Trophoblast cell (in vitro differentiated cells and primary cell): ENCODE results near the gene SPOUT1.
A peak's percentile ranks its signal among the peaks of the same experiment; 100 is the strongest.
"Not testable (repeated sequence)": the region's sequence is repeated elsewhere in the genome, so short reads cannot be mapped to it uniquely, and the experiment has no call there.

Experiments
- DNase-seq, 2 donors: peaks; one replicate each; pipeline ENCODE4 v3.0.0-alpha.2; 2016
- H2AFZ ChIP-seq: 2 replicates; pipeline ENCODE4 v1.6.1; 2013; ENCODE audit warnings: low read length, moderate library complexity, mild to moderate bottlenecking; ENCODE audit not compliant: insufficient read depth, poor library complexity
- H2AK5ac ChIP-seq: 2 replicates; pipeline ENCODE4 v1.6.1; 2013; ENCODE audit warnings: mild to moderate bottlenecking, low read length
- H2BK120ac ChIP-seq: 2 replicates; pipeline ENCODE4 v1.6.1; 2013; ENCODE audit warnings: low read length, mild to moderate bottlenecking, moderate library complexity; ENCODE audit not compliant: insufficient read depth, poor library complexity
- H2BK12ac ChIP-seq: 2 replicates; pipeline ENCODE4 v1.6.1; 2013; ENCODE audit warnings: mild to moderate bottlenecking, low read length, moderate library complexity
- H2BK5ac ChIP-seq: 2 replicates; pipeline ENCODE4 v1.6.1; 2013; ENCODE audit warnings: low read length, low read depth, moderate library complexity, mild to moderate bottlenecking; ENCODE audit not compliant: poor library complexity
- H3K14ac ChIP-seq: 2 replicates; pipeline ENCODE4 v1.6.1; 2013; ENCODE audit warnings: mild to moderate bottlenecking, low read length
- H3K18ac ChIP-seq: 2 replicates; pipeline ENCODE4 v1.6.1; 2013; ENCODE audit warnings: mild to moderate bottlenecking, low read length
- H3K23ac ChIP-seq: 2 replicates; pipeline ENCODE4 v1.6.1; 2013; ENCODE audit warnings: low read length
- H3K27ac ChIP-seq: 2 replicates; pipeline ENCODE4 v1.5.1; 2013; ENCODE audit warnings: low read depth, mild to moderate bottlenecking, inconsistent platforms, low read length, moderate library complexity
- H3K27me3 ChIP-seq: 2 replicates; pipeline ENCODE4 v1.6.1; 2013; ENCODE audit warnings: inconsistent platforms, mild to moderate bottlenecking, low read length, moderate library complexity; ENCODE audit not compliant: insufficient read depth
- H3K36me3 ChIP-seq, 2 experiments: 1 replicate in 1 of 2; 2 replicates in 1 of 2; pipeline ENCODE4 v1.6.1; 2013; ENCODE audit warnings: low read length in 2 of 2, mild to moderate bottlenecking in 2 of 2, moderate library complexity in 1 of 2; ENCODE audit not compliant: insufficient read depth in 2 of 2, control insufficient read depth in 1 of 2
- H3K4ac ChIP-seq: 2 replicates; pipeline ENCODE4 v1.6.1; 2013; ENCODE audit warnings: low read depth, mild to moderate bottlenecking, low read length, moderate library complexity
- H3K4me1 ChIP-seq, 2 experiments: 1 replicate in 1 of 2; 2 replicates in 1 of 2; pipeline ENCODE4 v1.6.1; 2013; ENCODE audit warnings: low read length in 2 of 2, mild to moderate bottlenecking in 2 of 2, moderate library complexity in 1 of 2; ENCODE audit not compliant: insufficient read depth in 2 of 2, control insufficient read depth in 1 of 2
- H3K4me2 ChIP-seq: 2 replicates; pipeline ENCODE4 v1.6.1; 2013; ENCODE audit warnings: inconsistent platforms, mild to moderate bottlenecking, low read length, moderate library complexity
- H3K4me3 ChIP-seq: 2 replicates; pipeline ENCODE4 v1.5.1; 2013; ENCODE audit warnings: mild to moderate bottlenecking, low read depth, low read length, inconsistent platforms
- H3K79me1 ChIP-seq: one replicate; pipeline ENCODE4 v1.6.1; 2013; ENCODE audit warnings: low read length
- H3K79me2 ChIP-seq: 2 replicates; pipeline ENCODE4 v1.6.1; 2013; ENCODE audit warnings: low read length, mild to moderate bottlenecking; ENCODE audit not compliant: control insufficient read depth, insufficient read depth, poor library complexity
- H3K9ac ChIP-seq: 2 replicates; pipeline ENCODE4 v1.6.1; 2013; ENCODE audit warnings: mild to moderate bottlenecking, low read length
- H3K9me3 ChIP-seq: 2 replicates; pipeline ENCODE4 v1.6.1; 2013; ENCODE audit warnings: low read depth, mild to moderate bottlenecking, control low read depth, inconsistent platforms, low read length; ENCODE audit not compliant: insufficient read depth
- H4K12ac ChIP-seq: 2 replicates; pipeline ENCODE4 v1.6.1; 2013; ENCODE audit warnings: low read depth, mild to moderate bottlenecking, low read length, moderate library complexity
- H4K8ac ChIP-seq: 2 replicates; pipeline ENCODE4 v1.6.1; 2013; ENCODE audit warnings: low read depth, mild to moderate bottlenecking, low read length, moderate library complexity
- H4K91ac ChIP-seq: one replicate; pipeline ENCODE4 v1.6.1; 2013; ENCODE audit warnings: low read depth, mild to moderate bottlenecking, low read length, moderate library complexity
- WGBS: extraction: QIAGEN DNeasy Blood & Tissue Kit; methylation state at CpG from one replicate; pipeline ENCODE4 v1.1.7; 2013; ENCODE audit warnings: missing lambda C conversion rate; ENCODE audit not compliant: insufficient read length, insufficient coverage; ENCODE audit errors: extremely low coverage; 5-methylcytosine and 5-hydroxymethylcytosine counted together

The SPOUT1 gene

GRCh38 chr9:128851024-128851423 is 21.4 kb upstream of the SPOUT1 start:
- H3K27ac ChIP-seq, H4K12ac ChIP-seq, H3K23ac ChIP-seq, H3K9me3 ChIP-seq, H4K91ac ChIP-seq, DNase-seq, H2AFZ ChIP-seq, H3K14ac ChIP-seq, H2BK5ac ChIP-seq, H3K27me3 ChIP-seq, H3K4me3 ChIP-seq, H3K4ac ChIP-seq, H3K36me3 ChIP-seq, H4K8ac ChIP-seq, H3K4me1 ChIP-seq, H2BK120ac ChIP-seq, H2BK12ac ChIP-seq, H3K79me2 ChIP-seq, H3K4me2 ChIP-seq, H2AK5ac ChIP-seq, H3K79me1 ChIP-seq, H3K18ac ChIP-seq, H3K9ac ChIP-seq: not testable (repeated sequence)
- WGBS = no CpG with 5 or more reads among the region's 10 CpGs

GRCh38 chr9:128847803-128848202 is 18.2 kb upstream of the SPOUT1 start:
- no peak overlapping the region for H4K8ac ChIP-seq
- DNase-seq = no peak
- peaks cover 6% of the 10 kb centered on the region for H3K9me3 ChIP-seq
- H3K23ac ChIP-seq = no peak overlapping the region
- no peak overlapping the region for H2AFZ ChIP-seq
- no peaks in the 10 kb centered on the region for H3K27me3 ChIP-seq
- no peak overlapping the region for H4K12ac ChIP-seq
- no peak overlapping the region for H3K27ac ChIP-seq
- no peaks in the 10 kb centered on the region for H3K79me2 ChIP-seq
- no peak overlapping the region for H3K4me2 ChIP-seq
- H2BK5ac ChIP-seq = no peak overlapping the region
- H3K18ac ChIP-seq = no peak overlapping the region
- H2AK5ac ChIP-seq = no peak overlapping the region
- H3K9ac ChIP-seq = no peak overlapping the region
- peaks cover 0 to 2% of the 10 kb centered on the region in 2 experiments for H3K36me3 ChIP-seq
- no peak overlapping the region for H2BK120ac ChIP-seq
- H3K79me1 ChIP-seq = no peaks in the 10 kb centered on the region
- H4K91ac ChIP-seq = no peak overlapping the region
- H3K14ac ChIP-seq = no peak overlapping the region
- peaks cover 4 to 12% of the 10 kb centered on the region in 2 experiments for H3K4me1 ChIP-seq
- no peak overlapping the region for H2BK12ac ChIP-seq
- H3K4ac ChIP-seq = no peak overlapping the region
- H3K4me3 ChIP-seq = no peak overlapping the region
- no CpG with 5 or more reads among the region's 1 CpG for WGBS

GRCh38 chr9:128846680-128847030 is 17.1 kb upstream of the SPOUT1 start:
- H4K12ac ChIP-seq = no peak overlapping the region
- H3K14ac ChIP-seq = no peak overlapping the region
- no peak overlapping the region for H3K4ac ChIP-seq
- H3K36me3 ChIP-seq = peaks cover 0 to 5% of the 10 kb centered on the region in 2 experiments
- no peak overlapping the region for H2BK120ac ChIP-seq
- H3K9me3 ChIP-seq = peaks cover 6% of the 10 kb centered on the region
- H3K4me1 ChIP-seq = peaks cover 4 to 12% of the 10 kb centered on the region in 2 experiments
- H3K27me3 ChIP-seq = no peaks in the 10 kb centered on the region
- no peaks in the 10 kb centered on the region for H3K79me1 ChIP-seq
- H2AK5ac ChIP-seq = no peak overlapping the region
- no peak overlapping the region for H3K4me3 ChIP-seq
- H2AFZ ChIP-seq = no peak overlapping the region
- no peak overlapping the region for H2BK5ac ChIP-seq
- DNase-seq = no peak
- no peak overlapping the region for H3K27ac ChIP-seq
- H3K18ac ChIP-seq = peak overlapping the region; percentile 24
- no peak overlapping the region for H3K9ac ChIP-seq
- H3K79me2 ChIP-seq = no peaks in the 10 kb centered on the region
- H2BK12ac ChIP-seq = no peak overlapping the region
- H4K8ac ChIP-seq = no peak overlapping the region
- H3K4me2 ChIP-seq = no peak overlapping the region
- H3K23ac ChIP-seq = no peak overlapping the region
- WGBS = no CpG with 5 or more reads among the region's 3 CpGs
- no peak overlapping the region for H4K91ac ChIP-seq

- Histone ChIP-seq H3K9ac (no peak overlapping the region), H2AK5ac (no peak overlapping the region), H2AFZ (no peak overlapping the region), H2BK5ac (no peak overlapping the region), H3K14ac (no peak overlapping the region), H3K4ac (no peak overlapping the region), H3K9me3 (peaks cover 3% of the 10 kb centered on the region), H2BK12ac (no peak overlapping the region), H4K12ac (no peak overlapping the region), H4K91ac (no peak overlapping the region), H3K4me2 (no peak overlapping the region), H3K27ac (peak overlapping the region; percentile 0), H3K79me2 (no peaks in the 10 kb centered on the region), H3K4me3 (no peak overlapping the region), H3K4me1 (peaks cover 4 to 12% of the 10 kb centered on the region in 2 experiments), H3K27me3 (no peaks in the 10 kb centered on the region), H2BK120ac (no peak overlapping the region), H3K36me3 (peaks cover 0 to 3% of the 10 kb centered on the region in 2 experiments), H4K8ac (no peak overlapping the region), H3K79me1 (no peaks in the 10 kb centered on the region), H3K18ac (no peak overlapping the region), H3K23ac (no peak overlapping the region)
- peak; percentile 99 to 100 for DNase-seq
- no CpG with 5 or more reads among the region's 13 CpGs for WGBS
Observed at GRCh38 chr9:128845186-128845931, 15.8 kb upstream of the SPOUT1 start.
